Esophagus squamous epithelium (tissue), 4 donors: Measurements from ENCODE around the gene ZFHX3.

Experiments
- CTCF ChIP-seq, 6 experiments: fragments of 450-650 bp in 4 of 6; fragments of 200-600 bp in 2 of 6; sonication (generic) in 2 of 6; IDR thresholded peaks; one replicate each; pipeline ENCODE4 v1.5.1; 2016 to 2019; ENCODE audit warnings: antibody characterized with exemption in 6 of 6, mild to moderate bottlenecking in 4 of 6, moderate library complexity in 4 of 6
- POLR2A ChIP-seq, 4 donors: fragments of 450-650 bp; IDR thresholded peaks; one replicate each; pipeline ENCODE4 v1.6.1; 2017; ENCODE audit warnings: antibody characterized with exemption in 4 of 4, mild to moderate bottlenecking in 4 of 4, moderate library complexity in 3 of 4

- TF ChIP-seq CTCF (IDR thresholded peaks at IDR 0.05) (no peak), POLR2A (IDR thresholded peaks at IDR 0.05) (no peak)
Observed at GRCh38 chr16:72769876-72770275, 278.1 kb downstream of the ZFHX3 start.
